Measurements from ENCODE around the gene TRH.
"Not testable (repeated sequence)": the region's sequence is repeated elsewhere in the genome, so short reads cannot be mapped to it uniquely, and the experiment has no call there.

The TRH gene

DNA sequence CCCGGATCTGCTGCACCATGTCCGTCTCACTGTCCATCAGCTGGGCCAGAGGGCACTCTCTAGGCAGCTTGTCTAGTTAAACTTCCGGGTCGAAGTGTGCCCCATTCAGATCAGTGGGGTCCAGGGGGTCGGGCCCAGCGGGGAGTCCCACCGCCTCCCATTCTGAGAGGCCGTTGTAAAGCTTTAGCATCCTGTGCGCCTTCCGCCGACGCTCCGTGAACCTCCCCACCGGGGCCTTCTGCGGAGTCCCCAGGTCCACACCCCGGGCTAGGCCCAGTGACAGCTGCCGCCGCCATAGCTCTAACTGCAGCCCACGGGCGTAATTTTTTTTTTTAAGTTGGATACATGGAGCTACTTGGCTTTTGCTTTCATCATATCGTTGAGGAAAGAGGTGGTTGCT is 38.7 kb downstream of the TRH start:
- not testable (repeated sequence) for DNase-seq

DNA sequence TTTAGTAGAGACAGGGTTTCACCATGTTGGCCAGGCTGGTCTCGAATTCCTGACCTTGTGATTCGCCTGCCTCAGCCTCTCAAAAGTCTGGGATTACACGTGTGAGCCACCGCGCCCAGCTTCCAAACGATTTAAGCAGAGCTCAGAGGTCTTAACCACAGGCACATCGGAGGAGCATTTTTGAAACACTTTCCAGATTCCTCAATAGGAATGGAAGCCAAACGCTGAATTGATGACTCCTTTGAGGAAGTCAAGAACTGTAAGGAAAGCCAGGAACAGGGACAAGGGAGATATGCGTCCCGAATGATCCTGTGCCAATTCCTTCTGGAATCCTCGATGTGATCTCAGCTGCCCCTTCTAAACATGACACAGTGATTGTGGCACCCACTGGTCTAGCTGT is 40.0 kb downstream of the TRH start:
- no peak for DNase-seq

DNA sequence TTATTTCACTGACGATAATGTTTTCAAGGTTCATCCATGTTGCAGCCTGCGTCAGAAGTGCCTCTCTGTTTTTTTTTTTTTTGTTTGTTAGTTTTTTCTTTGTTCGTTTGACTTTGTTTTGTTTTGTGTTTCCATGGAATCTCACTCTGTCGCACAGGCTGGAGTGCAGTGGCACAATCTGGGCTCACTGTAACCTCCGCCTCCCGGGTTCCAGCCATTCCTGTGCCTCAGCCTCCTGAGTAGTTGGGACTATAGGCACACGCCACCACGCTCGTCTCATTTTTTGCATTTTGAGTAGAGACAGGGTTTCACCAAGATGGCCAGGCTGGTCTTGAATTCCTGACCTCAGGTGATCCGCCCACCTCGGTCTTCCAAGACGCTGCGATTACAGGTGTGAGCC is 43.1 kb downstream of the TRH start:
- DNase-seq: not testable (repeated sequence)

DNA sequence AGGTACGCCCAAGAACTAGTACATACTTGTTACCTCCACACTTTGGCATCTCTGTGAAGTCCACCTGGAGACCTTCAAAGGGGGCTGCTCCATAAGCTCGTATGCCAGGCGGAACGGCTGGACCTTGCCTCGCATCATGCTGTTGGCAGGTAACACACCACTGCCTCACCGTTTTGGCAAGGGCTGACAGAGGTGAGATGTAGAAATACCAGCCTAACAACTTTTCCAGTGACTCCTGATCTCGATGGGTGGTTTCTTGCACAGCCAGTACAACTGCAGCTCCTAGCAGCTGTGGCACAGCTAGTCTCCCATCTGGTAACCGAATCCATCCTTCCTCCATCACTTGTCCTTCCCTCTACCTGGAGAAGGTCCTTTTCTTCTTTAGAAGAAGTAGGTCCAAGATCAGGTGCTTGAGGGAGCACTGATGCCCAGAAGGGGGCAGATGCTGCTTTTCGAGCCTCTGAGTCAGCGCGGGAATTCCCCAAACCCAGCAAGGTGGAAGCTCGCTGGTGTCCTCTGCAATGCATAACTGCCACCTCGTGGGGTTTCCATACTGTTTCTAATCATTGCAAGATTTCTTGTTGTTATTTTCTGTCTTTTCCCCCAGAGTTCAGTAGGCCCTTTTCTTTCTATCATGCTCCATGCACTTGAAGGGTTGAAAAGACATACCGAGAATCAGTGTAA is 51.8 kb downstream of the TRH start:
- not testable (repeated sequence) for DNase-seq

DNA sequence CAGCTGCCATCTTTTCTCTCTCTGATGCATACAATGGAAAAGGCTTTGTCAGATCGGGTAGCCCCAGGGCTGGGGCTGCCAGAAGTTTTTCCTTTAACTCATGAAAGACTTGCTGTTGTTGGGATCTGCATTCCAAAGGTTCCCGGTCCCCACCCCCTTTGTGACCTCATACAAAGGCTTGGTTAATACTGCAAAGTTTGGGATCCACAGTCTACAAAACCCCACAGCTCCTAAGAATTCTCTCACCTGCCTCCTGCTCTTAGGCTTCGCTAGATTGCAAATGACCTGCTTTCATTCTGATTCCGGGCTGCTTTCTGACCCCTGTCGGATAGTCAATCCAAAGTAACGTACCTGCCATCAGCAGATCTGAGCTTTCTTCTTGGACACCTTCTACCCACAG is 52.9 kb downstream of the TRH start:
- not testable (repeated sequence) for DNase-seq
